ENCODE results near the gene ACSM4. TPM values are rescaled to one million over a fixed set of nuclear protein-coding genes. Genes with fewer than 3 reads are reported as not detected.

The ACSM4 gene
- polyA plus RNA-seq, 2 of the 4 experiments (the other 2 are of a cell fraction) = not detected

DNA sequence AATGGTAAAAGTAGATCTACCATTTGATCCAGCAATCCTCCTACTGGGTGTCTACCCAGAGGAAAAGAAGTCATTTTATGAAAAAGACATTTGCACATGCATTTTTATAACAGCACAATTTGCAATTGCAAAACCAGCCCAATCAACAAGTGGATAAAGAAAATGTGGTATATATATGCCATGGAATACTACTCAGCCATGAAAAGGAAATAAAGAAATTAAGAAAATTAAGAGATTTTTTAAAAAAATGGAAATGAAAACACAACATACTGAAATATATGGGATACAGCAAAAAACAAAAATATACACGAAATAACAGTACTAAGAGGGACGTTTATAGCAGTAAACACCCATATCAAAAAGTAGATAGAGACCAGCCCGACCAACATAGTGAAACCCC is 58.9 kb downstream of the ACSM4 start:
- TF ChIP-seq NPAS2 (CRISPR knock-in tag; IDR thresholded peaks at IDR 0.05; ENCODE audit: borderline replicate concordance) (no peak), ZC3H11A (IDR thresholded peaks at IDR 0.05) (no peak), CBX8 (IDR thresholded peaks at IDR 0.05) (no peak), HMGXB4 (CRISPR knock-in tag; IDR thresholded peaks at IDR 0.05; ENCODE audit: borderline replicate concordance) (no peak), ZNF302 (CRISPR knock-in tag; IDR thresholded peaks at IDR 0.05) (no peak), FOSB (CRISPR knock-in tag; IDR thresholded peaks at IDR 0.05) (no peak), FOXS1 (CRISPR knock-in tag; IDR thresholded peaks at IDR 0.05) (no peak)
- H3K9me3 ChIP-seq = no peaks in the 10 kb centered on the region
- ATAC-seq (no peak), FAIRE-seq (no peak), DNase-seq (ENCODE audit: low read depth in 1 of 2, low spot score in 1 of 2) (no peak)
- no peak overlapping the region for H3K4me3 ChIP-seq
- H3K4me2 ChIP-seq = no peak overlapping the region
- ChIA-PET CTCF (no interaction called here), POLR2A (no interaction called here)
- WGBS (ENCODE audit: missing lambda C conversion rate) = 14% methylated on average over 3 of the region's 3 CpGs
- no peak overlapping the region for H3K27ac ChIP-seq
- H3K4me1 ChIP-seq = no peaks in the 10 kb centered on the region

DNA sequence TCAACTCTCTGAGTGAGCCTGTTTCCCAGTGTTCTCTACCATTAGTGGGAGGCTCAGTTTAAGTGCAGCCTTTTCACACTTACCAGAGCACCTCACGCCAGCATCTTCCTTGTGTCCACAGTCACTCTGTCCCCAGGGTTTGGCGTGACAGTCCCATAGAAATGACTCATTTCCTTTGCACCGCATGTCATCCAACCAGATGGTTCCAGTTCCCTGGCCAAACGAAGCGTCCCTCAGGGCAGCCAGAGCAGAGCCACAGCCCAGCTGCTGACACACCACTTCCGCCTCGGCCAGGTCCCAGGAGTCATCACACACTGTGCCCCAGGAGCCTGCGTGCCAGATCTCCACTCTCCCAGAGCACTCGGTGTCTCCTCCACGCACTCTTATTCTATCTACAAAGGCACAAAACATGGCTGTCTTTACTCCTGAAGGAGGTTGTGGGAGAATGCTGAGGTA is 65.4 kb downstream of the ACSM4 start:
- 51% methylated on average over 10 of the region's 10 CpGs for WGBS (ENCODE audit: missing lambda C conversion rate)
- DNase-seq (ENCODE audit: low read depth in 1 of 2, low spot score in 1 of 2) (no peak), ATAC-seq (peak in 1 of 2 experiments; percentile 30; a peak in 1 of 6 replicates), FAIRE-seq (no peak)
- no peak overlapping the region for H3K4me3 ChIP-seq
- no peaks in the 10 kb centered on the region for H3K9me3 ChIP-seq
- H3K27ac ChIP-seq = no peak overlapping the region
- ChIA-PET CTCF (no interaction called here), POLR2A (no interaction called here)
- no peak for TF ChIP-seq ZC3H11A (IDR thresholded peaks at IDR 0.05)
- TF ChIP-seq, protein P1, sequence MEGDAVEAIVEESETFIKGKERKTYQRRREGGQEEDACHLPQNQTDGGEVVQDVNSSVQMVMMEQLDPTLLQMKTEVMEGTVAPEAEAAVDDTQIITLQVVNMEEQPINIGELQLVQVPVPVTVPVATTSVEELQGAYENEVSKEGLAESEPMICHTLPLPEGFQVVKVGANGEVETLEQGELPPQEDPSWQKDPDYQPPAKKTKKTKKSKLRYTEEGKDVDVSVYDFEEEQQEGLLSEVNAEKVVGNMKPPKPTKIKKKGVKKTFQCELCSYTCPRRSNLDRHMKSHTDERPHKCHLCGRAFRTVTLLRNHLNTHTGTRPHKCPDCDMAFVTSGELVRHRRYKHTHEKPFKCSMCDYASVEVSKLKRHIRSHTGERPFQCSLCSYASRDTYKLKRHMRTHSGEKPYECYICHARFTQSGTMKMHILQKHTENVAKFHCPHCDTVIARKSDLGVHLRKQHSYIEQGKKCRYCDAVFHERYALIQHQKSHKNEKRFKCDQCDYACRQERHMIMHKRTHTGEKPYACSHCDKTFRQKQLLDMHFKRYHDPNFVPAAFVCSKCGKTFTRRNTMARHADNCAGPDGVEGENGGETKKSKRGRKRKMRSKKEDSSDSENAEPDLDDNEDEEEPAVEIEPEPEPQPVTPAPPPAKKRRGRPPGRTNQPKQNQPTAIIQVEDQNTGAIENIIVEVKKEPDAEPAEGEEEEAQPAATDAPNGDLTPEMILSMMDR (IDR thresholded peaks at IDR 0.05) = no peak
- no peak for TF ChIP-seq FOSB (CRISPR knock-in tag; IDR thresholded peaks at IDR 0.05)
- 0 out of 2 replicates have a peak, but pooled peaks have one; percentile 10 for TF ChIP-seq POLR2A (IDR thresholded peaks at IDR 0.05; ENCODE audit: low read length)
- TF ChIP-seq MAFK (IDR thresholded peaks at IDR 0.05; ENCODE audit: partially characterized antibody) = no peak
- TF ChIP-seq CHD2 (IDR thresholded peaks at IDR 0.05; ENCODE audit: low read length, partially characterized antibody) = no peak
- no peaks in the 10 kb centered on the region for H3K4me1 ChIP-seq
- no peak overlapping the region for H3K4me2 ChIP-seq

GRCh38 chr12:7373226-7373625 is 69.4 kb downstream of the ACSM4 start:
- no peaks in the 10 kb centered on the region for H3K4me1 ChIP-seq
- H3K4me2 ChIP-seq = no peak overlapping the region
- H3K4me3 ChIP-seq = no peak overlapping the region
- FAIRE-seq (no peak), DNase-seq (ENCODE audit: low read depth in 1 of 2, low spot score in 1 of 2) (no peak), ATAC-seq (no peak)
- WGBS (ENCODE audit: missing lambda C conversion rate) = 67% methylated on average over 6 of the region's 6 CpGs
- H3K9me3 ChIP-seq = no peaks in the 10 kb centered on the region
- ChIA-PET CTCF (interaction anchor here (1.0 to 1.4 kb wide), 2 partner anchors 87 to 92 kb away, joined by 3 to 10 read pairs; no protein-coding TSS in a partner anchor), POLR2A (no interaction called here)
- no peak overlapping the region for H3K27ac ChIP-seq
- TF ChIP-seq MAFK (IDR thresholded peaks at IDR 0.05; ENCODE audit: partially characterized antibody) (no peak), RCOR1 (IDR thresholded peaks at IDR 0.05; ENCODE audit: low read depth, low read length) (no peak), CEBPB (IDR thresholded peaks at IDR 0.05) (no peak), HES2 (IDR thresholded peaks at IDR 0.05) (no peak)
- TF ChIP-seq, protein P1 (IDR thresholded peaks at IDR 0.05) = no peak

All from A549 (cell line).